IMR-90 (cell line): ENCODE results near the gene NHSL1. TPM values are rescaled to one million over a fixed set of nuclear protein-coding genes. Genes with fewer than 3 reads are reported as not detected.

Experiments
- ATAC-seq: fragments of 200-7000 bp; cut with Tn5 transposase; 2 replicates; pipeline ENCODE4 v1.9.1; 2020; ENCODE audit warnings: low read depth, mild to moderate bottlenecking, moderate library complexity
- BruUV-seq: library from RNA; stranded (reverse); fragments of 400-500 nt; replicated peaks from 2 replicates; lab custom pipeline; 2021; lab: Mats Ljungman, UMichigan
- CTCF ChIA-PET: fragments of 300-600 bp; formaldehyde crosslinking; extraction: SDS; loops from one replicate; lab custom pipeline; 2021; ENCODE audit warnings: antibody characterized with exemption; lab: Yijun Ruan, JAX
- POLR2A ChIA-PET: fragments of 300-600 bp; sonication (Branson Sonifier 250); formaldehyde crosslinking; loops from one replicate; lab custom pipeline; 2022; ENCODE audit warnings: antibody characterized with exemption; ENCODE audit not compliant: unreplicated experiment; lab: Charles Lee
- DNase-seq: peaks from one replicate; pipeline ENCODE4 v3.0.0; 2013
- H2AFZ ChIP-seq: replicated peaks from 2 replicates; pipeline ENCODE3; 2013; ENCODE audit warnings: low read length, mild to moderate bottlenecking; ENCODE audit not compliant: poor library complexity
- H2AK5ac ChIP-seq: 2 replicates; pipeline ENCODE4 v1.6.1; 2013; ENCODE audit warnings: low read depth, low read length, inconsistent platforms
- H2AK9ac ChIP-seq: replicated peaks from 2 replicates; pipeline ENCODE3; 2013; ENCODE audit warnings: mild to moderate bottlenecking, low read depth, low read length, moderate library complexity; ENCODE audit not compliant: poor library complexity
- H2BK120ac ChIP-seq: 2 replicates; pipeline ENCODE4 v1.6.1; 2013; ENCODE audit warnings: low read depth, low read length, inconsistent platforms
- H2BK15ac ChIP-seq: 3 replicates; pipeline ENCODE4 v1.6.1; 2013; ENCODE audit warnings: low read depth, low read length, inconsistent platforms
- H2BK20ac ChIP-seq: 2 replicates; pipeline ENCODE4 v1.6.1; 2013; ENCODE audit warnings: low read depth, mild to moderate bottlenecking, inconsistent platforms, low read length, moderate library complexity
- H2BK5ac ChIP-seq: 2 replicates; pipeline ENCODE4 v1.6.1; 2013; ENCODE audit warnings: mild to moderate bottlenecking, low read depth, low read length, inconsistent platforms; ENCODE audit not compliant: poor library complexity, severe bottlenecking
- H3K14ac ChIP-seq: replicated peaks from 2 replicates; pipeline ENCODE4 v1.6.1; 2013; ENCODE audit warnings: low read depth, low read length, inconsistent platforms
- H3K18ac ChIP-seq: 2 replicates; pipeline ENCODE4 v1.6.1; 2013; ENCODE audit warnings: low read depth, low read length, control low read depth
- H3K23ac ChIP-seq: 2 replicates; pipeline ENCODE4 v1.6.1; 2013; ENCODE audit warnings: low read depth, low read length, inconsistent platforms
- H3K27ac ChIP-seq: 2 replicates; pipeline ENCODE4 v1.5.1; 2013; ENCODE audit warnings: mild to moderate bottlenecking, control low read depth, low read length; ENCODE audit not compliant: insufficient read depth
- H3K27me3 ChIP-seq: 2 replicates; pipeline ENCODE4 v1.6.1; 2013; ENCODE audit warnings: low read length; ENCODE audit not compliant: control insufficient read depth, insufficient read depth
- H3K36me3 ChIP-seq: 2 replicates; pipeline ENCODE4 v1.6.1; 2013; ENCODE audit warnings: low read length, mixed read lengths; ENCODE audit not compliant: control insufficient read depth, insufficient read depth
- H3K4ac ChIP-seq: 2 replicates; pipeline ENCODE4 v1.6.1; 2013; ENCODE audit warnings: low read depth, low read length, inconsistent platforms
- H3K4me1 ChIP-seq: 2 replicates; pipeline ENCODE4 v1.6.1; 2013; ENCODE audit warnings: low read length, mixed read lengths; ENCODE audit not compliant: control insufficient read depth, insufficient read depth
- H3K4me2 ChIP-seq: 2 replicates; pipeline ENCODE4 v1.6.1; 2013; ENCODE audit warnings: low read depth, mild to moderate bottlenecking, control low read depth, low read length, moderate library complexity
- H3K4me3 ChIP-seq: 2 replicates; pipeline ENCODE4 v1.5.1; 2013; ENCODE audit warnings: low read depth, mild to moderate bottlenecking, control low read depth, low read length, moderate library complexity; ENCODE audit not compliant: insufficient read depth
- H3K56ac ChIP-seq: 2 replicates; pipeline ENCODE4 v1.6.1; 2013; ENCODE audit warnings: low read length, inconsistent platforms; ENCODE audit not compliant: insufficient read depth; ENCODE audit errors: extremely low read depth
- H3K79me1 ChIP-seq, 2 experiments: 2 replicates each; pipeline ENCODE4 v1.6.1; 2013; ENCODE audit warnings: low read length in 2 of 2, inconsistent platforms in 1 of 2, low read depth in 1 of 2
- H3K9ac ChIP-seq: 2 replicates; pipeline ENCODE4 v1.6.1; 2013; ENCODE audit warnings: low read depth, low read length, control low read depth
- H3K9me1 ChIP-seq: 2 replicates; pipeline ENCODE4 v1.6.1; 2013; ENCODE audit warnings: low read length, inconsistent platforms; ENCODE audit not compliant: insufficient read depth
- H3K9me3 ChIP-seq: 2 replicates; pipeline ENCODE4 v1.6.1; 2013; ENCODE audit warnings: low read length; ENCODE audit not compliant: control insufficient read depth, insufficient read depth
- H4K20me1 ChIP-seq: 2 replicates; pipeline ENCODE4 v1.6.1; 2013; ENCODE audit warnings: low read length, inconsistent platforms; ENCODE audit not compliant: insufficient read depth
- H4K5ac ChIP-seq: 2 replicates; pipeline ENCODE4 v1.6.1; 2013; ENCODE audit warnings: mild to moderate bottlenecking, low read depth, low read length, control low read depth
- H4K8ac ChIP-seq, 2 experiments: 2 replicates each; pipeline ENCODE4 v1.6.1; 2013; ENCODE audit warnings: low read depth in 2 of 2, low read length in 2 of 2, control low read depth in 1 of 2, inconsistent platforms in 1 of 2
- H4K91ac ChIP-seq: 2 replicates; pipeline ENCODE4 v1.6.1; 2013; ENCODE audit warnings: low read depth, low read length, inconsistent platforms; ENCODE audit not compliant: insufficient read depth
- CEBPB ChIP-seq: IDR thresholded peaks from 2 replicates; pipeline ENCODE4 v1.6.1; 2012; ENCODE audit warnings: low read depth, low read length, improper control_type of control experiment
- CHD1 ChIP-seq: IDR thresholded peaks from 2 replicates; pipeline ENCODE4 v1.6.1; 2012; ENCODE audit warnings: low read depth, low read length, improper control_type of control experiment
- CTCF ChIP-seq: conservative IDR thresholded peaks from 2 replicates; pipeline ENCODE4 v1.5.1; 2012; ENCODE audit warnings: mild to moderate bottlenecking, low read depth, low read length, improper control_type of control experiment
- ELK1 ChIP-seq: fragments of 150-350 bp; IDR thresholded peaks from 2 replicates; pipeline ENCODE4 v1.6.1; 2016; ENCODE audit warnings: low read depth, mild to moderate bottlenecking, low read length, moderate library complexity, borderline replicate concordance
- MAFK ChIP-seq: IDR thresholded peaks from 2 replicates; pipeline ENCODE4 v1.6.1; 2012; ENCODE audit warnings: low read depth, low read length, improper control_type of control experiment
- MAZ ChIP-seq: IDR thresholded peaks from 2 replicates; pipeline ENCODE4 v1.6.1; 2012; ENCODE audit warnings: low read depth, mild to moderate bottlenecking, low read length, improper control_type of control experiment, moderate library complexity, borderline replicate concordance
- MXI1 ChIP-seq: IDR thresholded peaks from 2 replicates; pipeline ENCODE4 v1.6.1; 2012; ENCODE audit warnings: low read depth, mild to moderate bottlenecking, low read length, moderate library complexity, borderline replicate concordance
- NFE2L2 ChIP-seq: fragments of 150-350 bp; IDR thresholded peaks from 2 replicates; pipeline ENCODE4 v1.6.1; 2016; ENCODE audit warnings: low read depth, mild to moderate bottlenecking, low read length
- POLR2A ChIP-seq: IDR thresholded peaks from 2 replicates; pipeline ENCODE4 v1.6.1; 2012; ENCODE audit warnings: mild to moderate bottlenecking, low read depth, low read length
- RAD21 ChIP-seq: IDR thresholded peaks from 2 replicates; pipeline ENCODE4 v1.6.1; 2012; ENCODE audit warnings: low read length, improper control_type of control experiment
- RCOR1 ChIP-seq: IDR thresholded peaks from 2 replicates; pipeline ENCODE4 v1.6.1; 2012; ENCODE audit warnings: mild to moderate bottlenecking, low read length, improper control_type of control experiment; ENCODE audit not compliant: insufficient replicate concordance
- SMC3 ChIP-seq: fragments of 150-350 bp; IDR thresholded peaks from 2 replicates; pipeline ENCODE4 v1.6.1; 2016; ENCODE audit warnings: low read depth, mild to moderate bottlenecking, antibody characterized with exemption, low read length, moderate library complexity
- USF2 ChIP-seq: fragments of 150-350 bp; IDR thresholded peaks from 2 replicates; pipeline ENCODE4 v1.6.1; 2017; ENCODE audit warnings: mild to moderate bottlenecking, antibody characterized with exemption, low read length, low read depth
- WGBS, 2 experiments: methylation state at CpG; one replicate each; pipeline versions ENCODE4 v1.1.5 to v1.1.7; 2013; ENCODE audit warnings: missing lambda C conversion rate in 2 of 2; ENCODE audit not compliant: insufficient read length in 1 of 2; ENCODE audit errors: extremely low coverage in 2 of 2; 5-methylcytosine and 5-hydroxymethylcytosine counted together
- dilution Hi-C: fragments of 300-500 bp; cut with HindIII; formaldehyde crosslinking; loops from one replicate; pipeline ENCODE4 v1.14.3; 2018; ENCODE audit warnings: low sequenced_read_pairs; ENCODE audit not compliant: unreplicated experiment
- in situ Hi-C: fragments of 300-500 bp; cut with MboI; formaldehyde crosslinking; loops from 3 replicates; pipeline ENCODE4 v1.14.3; 2019; ENCODE audit warnings: low sequenced_read_pairs, inconsistent platforms, mixed read lengths
- intact Hi-C: fragments of 100-400 bp; cut with micrococcal nuclease; formaldehyde crosslinking; loops from 2 replicates; pipeline ENCODE4 v1.10.0; 2022
- polyA plus RNA-seq, 3 experiments: library from polyadenylated mRNA; depleted of rRNA; stranded (reverse); fragments of >200 nt; gene quantifications; 2 replicates each; pipeline ENCODE4 v1.2.3, GENCODE V29; 2012; ENCODE audit warnings: low replicate concordance in 1 of 3
- total RNA-seq: library from RNA; depleted of rRNA; stranded (reverse); fragments of >200 nt; gene quantifications from 2 replicates; pipeline ENCODE4 v1.2.3, GENCODE V29; 2012

NHSL1 gene
- total and polyA plus RNA-seq, 2 of the 4 experiments (the other 2 are of a cell fraction) = 5.6 to 7.2 TPM

GRCh38 chr6:138377844-138378243, 121.5 kb downstream of the NHSL1 start, which contains the start of gene SMIM28:
Gene SMIM28, plus strand, starts transcription at chr6:138377905. Its CDS starts 168 bp downstream, at chr6:138378073.
- Histone ChIP-seq H4K8ac (no peak within 1 kb of the TSS), H3K4me1 (no peaks in the 10 kb centered on the region), H3K56ac (no peak within 1 kb of the TSS), H3K27ac (no peak within 1 kb of the TSS), H4K5ac (no peak within 1 kb of the TSS), H3K36me3 (no peaks in the 10 kb centered on the region), H2AK9ac (no peak within 1 kb of the TSS), H2BK5ac (no peak within 1 kb of the TSS), H3K4me3 (no peak within 1 kb of the TSS), H3K4ac (no peak within 1 kb of the TSS), H3K79me1 (no peaks in the 10 kb centered on the region), H2BK20ac (no peak within 1 kb of the TSS), H3K9me1 (no peaks in the 10 kb centered on the region), H2AK5ac (no peak within 1 kb of the TSS), H2BK15ac (no peak within 1 kb of the TSS), H2AFZ (no peak within 1 kb of the TSS), H3K27me3 (peaks cover 9% of the 10 kb centered on the region), H3K9ac (no peak within 1 kb of the TSS), H3K14ac (no peak within 1 kb of the TSS), H3K18ac (no peak within 1 kb of the TSS), H3K23ac (no peak within 1 kb of the TSS), H4K20me1 (no peaks in the 10 kb centered on the region), H2BK120ac (no peak within 1 kb of the TSS), H3K4me2 (no peak within 1 kb of the TSS), H4K91ac (no peak within 1 kb of the TSS), H3K9me3 (no peaks in the 10 kb centered on the region)
- TF ChIP-seq CTCF (no peak), POLR2A (no peak), CEBPB (no peak), ELK1 (no peak), SMC3 (no peak), USF2 (no peak), MXI1 (no peak), MAFK (no peak), NFE2L2 (no peak), CHD1 (no peak), MAZ (no peak), RAD21 (no peak), RCOR1 (no peak)
- CTCF ChIA-PET = interaction anchor here (0.8 kb wide), 1 partner anchor 17 kb away, joined by 3 read pairs; no protein-coding TSS in a partner anchor
- in situ Hi-C loops = no loop called here
- no peak for ATAC-seq
- no peak for DNase-seq
- 60% methylated on average over 1 of the region's 6 CpGs; no CpG with 5 or more reads in 1 of the 2 experiments for WGBS, 2 experiments
- BruUV-seq = no TSS peak
- intact Hi-C loops = no loop called here
- POLR2A ChIA-PET = no interaction called here
- dilution Hi-C loops = no loop called here
